Right atrium auricular region (tissue), 2 donors: ENCODE data around the gene RHCG. TPM values are rescaled to one million over a fixed set of nuclear protein-coding genes. Genes with fewer than 3 reads are reported as not detected.

Source experiments
- DNase-seq: peaks from one replicate; pipeline ENCODE4 v3.0.0-alpha.2; 2019; ENCODE audit warnings: low spot score
- H3K27ac ChIP-seq, 2 donors: fragments of 200-600 bp; sonication (generic); 1 replicate in 1 of 2; 2 replicates in 1 of 2; pipeline ENCODE4 v1.5.1; 2016 to 2019
- H3K27me3 ChIP-seq, 2 donors: fragments of 200-600 bp; sonication (generic); one replicate each; pipeline versions ENCODE4 v1.5.1 to v1.6.0; 2017 to 2019
- H3K36me3 ChIP-seq: fragments of 200-600 bp; sonication (generic); one replicate; pipeline ENCODE4 v1.5.1; 2016
- H3K4me1 ChIP-seq, 2 donors: fragments of 200-600 bp; sonication (generic); one replicate each; pipeline versions ENCODE4 v1.5.1 to v1.6.0; 2017 to 2019
- H3K4me3 ChIP-seq, 2 donors: fragments of 200-600 bp; sonication (generic); 1 replicate in 1 of 2; 2 replicates in 1 of 2; pipeline ENCODE4 v1.5.1; 2017 to 2019; ENCODE audit warnings: mild to moderate bottlenecking in 1 of 2, moderate library complexity in 1 of 2
- H3K9me3 ChIP-seq, 2 donors: fragments of 200-600 bp; sonication (generic); one replicate each; pipeline ENCODE4 v1.5.1; 2019
- CTCF ChIP-seq, 2 donors: fragments of 200-600 bp; sonication (generic); IDR thresholded peaks; one replicate each; pipeline ENCODE4 v1.5.1; 2019; ENCODE audit warnings: antibody characterized with exemption in 2 of 2
- total RNA-seq, 2 donors: library from RNA; depleted of rRNA; stranded (reverse); fragments of >200 nt; gene quantifications; one replicate each; pipeline ENCODE4 v1.1.0, GENCODE V29; 2016

Gene RHCG
- total RNA-seq, 2 donors from 2014 or later, result 0.37 to 0.43 TPM

GRCh38 chr15:89460048-89460447 lies 36.3 kb downstream of the RHCG start:
- H3K4me3 ChIP-seq, result no peak overlapping the region
- no peak for DNase-seq
- H3K9me3 ChIP-seq, result no peaks in the 10 kb centered on the region
- TF ChIP-seq CTCF (IDR thresholded peaks at IDR 0.05), result no peak
- H3K27me3 ChIP-seq, result no peaks in the 10 kb centered on the region
- no peaks in the 10 kb centered on the region for H3K36me3 ChIP-seq
- H3K4me1 ChIP-seq, result no peaks in the 10 kb centered on the region
- no peak overlapping the region for H3K27ac ChIP-seq

GRCh38 chr15:89459271-89460038 lies 36.9 kb downstream of the RHCG start:
- Histone ChIP-seq H3K4me3 (no peak overlapping the region), H3K4me1 (no peaks in the 10 kb centered on the region), H3K36me3 (no peaks in the 10 kb centered on the region), H3K27me3 (no peaks in the 10 kb centered on the region), H3K27ac (no peak overlapping the region), H3K9me3 (no peaks in the 10 kb centered on the region)
- DNase-seq, result no peak
- no peak for TF ChIP-seq CTCF (IDR thresholded peaks at IDR 0.05)

GRCh38 chr15:89458440-89458839 lies 37.9 kb downstream of the RHCG start:
- Histone ChIP-seq H3K4me3 (no peak overlapping the region), H3K27ac (no peak overlapping the region), H3K4me1 (no peaks in the 10 kb centered on the region), H3K36me3 (no peaks in the 10 kb centered on the region), H3K9me3 (no peaks in the 10 kb centered on the region), H3K27me3 (no peaks in the 10 kb centered on the region)
- DNase-seq, result no peak
- TF ChIP-seq CTCF (IDR thresholded peaks at IDR 0.05), result no peak

GRCh38 chr15:89457086-89457485 lies 39.3 kb downstream of the RHCG start:
- Histone ChIP-seq H3K4me1 (no peaks in the 10 kb centered on the region), H3K9me3 (no peaks in the 10 kb centered on the region), H3K27ac (no peak overlapping the region), H3K4me3 (no peak overlapping the region), H3K36me3 (no peaks in the 10 kb centered on the region), H3K27me3 (no peaks in the 10 kb centered on the region)
- no peak for DNase-seq
- TF ChIP-seq CTCF (IDR thresholded peaks at IDR 0.05), result no peak

GRCh38 chr15:89455535-89455934 lies 40.8 kb downstream of the RHCG start:
- Histone ChIP-seq H3K27me3 (no peaks in the 10 kb centered on the region), H3K4me1 (no peaks in the 10 kb centered on the region), H3K36me3 (no peaks in the 10 kb centered on the region), H3K9me3 (no peaks in the 10 kb centered on the region), H3K4me3 (no peak overlapping the region), H3K27ac (no peak overlapping the region)
- DNase-seq, result no peak
- TF ChIP-seq CTCF (IDR thresholded peaks at IDR 0.05), result no peak

- Histone ChIP-seq H3K27ac (no peak overlapping the region), H3K27me3 (peaks cover 0 to 6% of the 10 kb centered on the region in 2 donors), H3K9me3 (no peaks in the 10 kb centered on the region), H3K4me3 (no peak overlapping the region), H3K4me1 (no peaks in the 10 kb centered on the region), H3K36me3 (no peaks in the 10 kb centered on the region)
- no peak for TF ChIP-seq CTCF (IDR thresholded peaks at IDR 0.05)
- DNase-seq, result no peak
These were observed 44.0 kb downstream of the RHCG start for GRCh38 chr15:89452330-89452836.
